Skeletal muscle satellite cell (primary cell): ENCODE results near the gene XPR1. TPM values are rescaled to one million over a fixed set of nuclear protein-coding genes. Genes with fewer than 3 reads are reported as not detected.

Source experiments
- H3K27me3 ChIP-seq: 2 replicates; pipeline ENCODE4 v1.7.0; 2013; ENCODE audit warnings: low read length; ENCODE audit not compliant: control insufficient read depth, insufficient read depth
- H3K36me3 ChIP-seq: 2 replicates; pipeline ENCODE4 v1.7.0; 2013; ENCODE audit warnings: mild to moderate bottlenecking, control low read depth, low read length; ENCODE audit not compliant: insufficient read depth
- H3K4me1 ChIP-seq: 2 replicates; pipeline ENCODE4 v1.7.0; 2013; ENCODE audit warnings: low read length; ENCODE audit not compliant: control insufficient read depth, insufficient read depth
- H3K4me2 ChIP-seq: 2 replicates; pipeline ENCODE4 v1.7.0; 2013; ENCODE audit warnings: mild to moderate bottlenecking, low read length
- H3K4me3 ChIP-seq: 2 replicates; pipeline ENCODE4 v1.7.0; 2013; ENCODE audit warnings: low read length
- H3K9ac ChIP-seq: 2 replicates; pipeline ENCODE4 v1.7.0; 2013; ENCODE audit warnings: mild to moderate bottlenecking, low read depth, low read length, moderate library complexity
- H3K9me3 ChIP-seq: replicated peaks from 2 replicates; pipeline ENCODE4 v1.7.0; 2013; ENCODE audit warnings: mild to moderate bottlenecking, control low read depth, low read length
- total RNA-seq: library from RNA; depleted of rRNA; stranded (reverse); fragments of >200 nt; gene quantifications from 2 replicates; pipeline ENCODE4 v1.2.3, GENCODE V29; 2012; rRNA removed

XPR1 gene
- 17.0 and 24.8 TPM in 2 replicates for total RNA-seq

DNA sequence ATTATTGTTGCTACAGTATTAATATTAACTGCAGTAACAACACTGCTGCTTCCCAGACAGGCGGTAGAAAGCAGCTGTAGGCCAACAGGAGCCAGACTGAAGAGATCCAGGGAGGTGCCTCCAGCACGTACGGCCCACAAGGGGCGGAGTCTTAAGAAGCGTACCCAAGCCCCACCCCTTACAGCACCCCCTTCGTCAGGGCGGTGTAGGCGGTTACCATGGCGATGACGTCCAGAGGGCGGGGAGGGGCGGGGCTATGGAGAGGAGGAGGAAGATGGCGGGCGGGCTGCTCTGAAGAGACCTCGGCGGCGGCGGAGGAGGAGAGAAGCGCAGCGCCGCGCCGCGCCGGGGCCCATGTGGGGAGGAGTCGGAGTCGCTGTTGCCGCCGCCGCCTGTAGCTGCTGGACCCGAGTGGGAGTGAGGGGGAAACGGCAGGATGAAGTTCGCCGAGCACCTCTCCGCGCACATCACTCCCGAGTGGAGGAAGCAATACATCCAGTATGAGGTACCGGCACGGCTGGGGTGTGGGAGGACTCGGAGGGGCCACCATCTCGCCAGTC is at the start of gene XPR1:
Gene XPR1, plus strand, starts transcription at position 257 of the 560 bp plus-strand sequence. Its CDS starts 180 bp downstream, at position 437.
- peaks cover 2% of the 10 kb centered on the region for H3K27me3 ChIP-seq
- peak within 1 kb of the TSS; percentile 84 for H3K4me2 ChIP-seq
- H3K4me1 ChIP-seq, result peaks cover 12% of the 10 kb centered on the region
- peak within 1 kb of the TSS; percentile 99 for H3K4me3 ChIP-seq
- H3K9ac ChIP-seq, result peak within 1 kb of the TSS; percentile 90
- no peaks in the 10 kb centered on the region for H3K9me3 ChIP-seq
- H3K36me3 ChIP-seq, result no peaks in the 10 kb centered on the region

- Histone ChIP-seq H3K4me2 (no peak overlapping the region), H3K36me3 (no peaks in the 10 kb centered on the region), H3K27me3 (no peaks in the 10 kb centered on the region), H3K9ac (no peak overlapping the region), H3K4me1 (peaks cover 35% of the 10 kb centered on the region), H3K9me3 (no peaks in the 10 kb centered on the region), H3K4me3 (no peak overlapping the region)
These were observed 47.0 kb upstream of the XPR1 start for GRCh38 chr1:180584869-180585268.

DNA sequence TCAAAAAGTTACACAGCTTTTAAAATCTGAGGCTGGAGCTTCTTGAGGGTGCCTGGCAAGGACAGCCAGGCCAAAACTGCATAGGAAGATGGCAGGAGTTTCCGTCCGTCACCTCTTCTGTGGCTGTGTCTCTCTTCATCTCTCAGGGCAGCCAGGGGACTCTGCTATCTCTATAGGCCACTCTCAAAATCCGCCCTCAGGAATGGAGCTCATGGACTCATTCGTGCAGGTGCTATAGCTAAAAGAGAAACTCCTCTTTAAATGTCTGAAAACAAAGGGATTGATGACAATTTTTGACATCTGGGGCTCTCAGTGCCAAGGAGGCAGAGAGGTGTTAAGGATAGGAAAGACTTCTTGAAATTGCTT is 45.8 kb upstream of the XPR1 start:
- no peak overlapping the region for H3K4me3 ChIP-seq
- no peaks in the 10 kb centered on the region for H3K27me3 ChIP-seq
- no peak overlapping the region for H3K4me2 ChIP-seq
- no peak overlapping the region for H3K9ac ChIP-seq
- no peaks in the 10 kb centered on the region for H3K9me3 ChIP-seq
- H3K36me3 ChIP-seq, result no peaks in the 10 kb centered on the region
- H3K4me1 ChIP-seq, result peaks cover 28% of the 10 kb centered on the region

GRCh38 chr1:180586671-180587155 is 45.1 kb upstream of the XPR1 start:
- Histone ChIP-seq H3K27me3 (no peaks in the 10 kb centered on the region), H3K9ac (no peak overlapping the region), H3K4me1 (peaks cover 25% of the 10 kb centered on the region), H3K36me3 (no peaks in the 10 kb centered on the region), H3K4me3 (no peak overlapping the region), H3K4me2 (no peak overlapping the region), H3K9me3 (no peaks in the 10 kb centered on the region)

DNA sequence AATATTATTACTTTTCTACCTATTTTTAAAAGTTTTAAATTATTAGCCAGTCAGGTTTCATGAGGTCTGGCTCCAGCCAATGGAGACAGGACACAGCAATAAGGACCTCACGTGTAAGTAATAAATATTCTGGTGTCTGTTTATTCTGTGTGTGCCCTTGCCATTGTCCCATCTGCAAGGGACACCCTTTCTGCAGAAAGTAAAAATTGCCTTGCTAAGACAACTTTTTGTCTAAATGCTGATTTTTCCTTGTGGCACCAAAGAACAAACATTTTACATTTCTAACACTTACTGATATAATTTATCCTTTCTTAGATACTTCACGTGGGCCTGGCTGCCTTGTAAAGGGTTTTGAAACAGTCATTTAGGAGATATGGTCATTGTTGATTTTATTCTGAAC is 43.7 kb upstream of the XPR1 start:
- Histone ChIP-seq H3K4me3 (no peak overlapping the region), H3K4me1 (peaks cover 25% of the 10 kb centered on the region), H3K27me3 (no peaks in the 10 kb centered on the region), H3K4me2 (no peak overlapping the region), H3K9ac (no peak overlapping the region), H3K9me3 (no peaks in the 10 kb centered on the region), H3K36me3 (no peaks in the 10 kb centered on the region)

GRCh38 chr1:180590889-180591288 is 40.9 kb upstream of the XPR1 start:
- Histone ChIP-seq H3K9me3 (no peaks in the 10 kb centered on the region), H3K4me3 (no peak overlapping the region), H3K27me3 (no peaks in the 10 kb centered on the region), H3K4me2 (no peak overlapping the region), H3K9ac (no peak overlapping the region), H3K4me1 (peaks cover 15% of the 10 kb centered on the region), H3K36me3 (no peaks in the 10 kb centered on the region)

DNA sequence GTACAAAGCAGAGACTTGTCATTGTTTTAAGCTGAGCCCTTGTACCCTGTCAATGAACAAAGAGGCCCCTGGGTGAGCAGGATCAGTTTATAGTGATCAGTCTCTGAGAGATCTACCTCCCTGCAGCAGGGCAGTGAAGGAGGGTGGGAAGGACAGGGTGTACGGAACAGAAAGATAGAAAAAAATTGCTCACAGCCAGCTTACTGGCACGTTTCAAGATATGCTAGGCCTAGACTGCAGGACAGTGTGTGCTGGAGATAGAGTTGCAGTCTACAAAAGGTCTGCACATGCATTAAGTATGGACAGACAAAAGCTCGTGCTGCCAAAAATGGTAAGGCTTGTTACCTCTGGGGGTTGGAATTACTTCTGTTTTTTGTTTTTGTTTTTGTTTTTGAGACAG is 38.4 kb upstream of the XPR1 start:
- H3K9ac ChIP-seq, result no peak overlapping the region
- no peaks in the 10 kb centered on the region for H3K4me1 ChIP-seq
- no peak overlapping the region for H3K4me2 ChIP-seq
- H3K4me3 ChIP-seq, result no peak overlapping the region
- H3K9me3 ChIP-seq, result no peaks in the 10 kb centered on the region
- H3K27me3 ChIP-seq, result no peaks in the 10 kb centered on the region
- no peaks in the 10 kb centered on the region for H3K36me3 ChIP-seq

GRCh38 chr1:180594723-180595122 is 37.1 kb upstream of the XPR1 start:
- Histone ChIP-seq H3K9me3 (no peaks in the 10 kb centered on the region), H3K27me3 (no peaks in the 10 kb centered on the region), H3K4me1 (no peaks in the 10 kb centered on the region), H3K36me3 (no peaks in the 10 kb centered on the region), H3K4me3 (no peak overlapping the region), H3K4me2 (no peak overlapping the region), H3K9ac (no peak overlapping the region)

DNA sequence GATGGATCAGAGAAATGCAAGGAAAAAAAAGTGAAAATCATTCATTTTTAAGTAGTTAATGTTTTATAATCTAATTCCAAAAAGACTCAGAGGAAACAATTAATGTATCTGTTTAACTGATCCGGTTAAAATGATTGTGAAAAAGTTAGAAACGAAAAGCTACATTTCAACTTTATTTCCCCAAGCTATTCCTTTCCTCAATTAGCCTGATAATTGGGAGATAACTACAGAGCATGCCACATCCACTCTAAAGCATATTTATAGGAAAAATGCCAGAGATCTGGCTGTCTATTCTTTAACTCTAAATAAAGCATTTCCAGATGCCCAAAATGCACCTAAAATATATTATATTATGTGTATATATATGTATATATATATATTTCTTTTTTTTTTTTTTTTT is 35.9 kb upstream of the XPR1 start:
- no peak overlapping the region for H3K4me2 ChIP-seq
- no peaks in the 10 kb centered on the region for H3K36me3 ChIP-seq
- no peaks in the 10 kb centered on the region for H3K27me3 ChIP-seq
- H3K9ac ChIP-seq, result no peak overlapping the region
- no peak overlapping the region for H3K4me3 ChIP-seq
- H3K4me1 ChIP-seq, result no peaks in the 10 kb centered on the region
- H3K9me3 ChIP-seq, result no peaks in the 10 kb centered on the region

DNA sequence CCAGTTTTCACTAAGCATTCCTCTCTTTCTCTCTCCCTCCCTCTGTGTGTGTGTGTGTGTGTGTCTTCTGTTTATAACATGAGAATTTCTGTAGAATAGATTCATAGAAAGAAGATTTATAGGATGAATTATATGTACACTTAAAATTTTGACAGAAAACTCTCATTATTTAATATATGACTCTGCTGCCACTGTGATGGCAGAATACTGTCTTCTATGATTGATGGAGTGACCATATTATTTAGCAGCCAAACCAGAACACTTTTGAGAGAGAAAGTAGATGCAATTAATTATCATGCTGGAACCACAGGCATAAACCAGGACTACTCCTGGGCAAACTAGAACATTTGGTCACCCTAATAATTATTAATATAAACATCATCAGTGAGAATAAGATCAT is 34.3 kb upstream of the XPR1 start:
- no peak overlapping the region for H3K9ac ChIP-seq
- H3K4me2 ChIP-seq, result no peak overlapping the region
- no peaks in the 10 kb centered on the region for H3K36me3 ChIP-seq
- H3K4me3 ChIP-seq, result no peak overlapping the region
- H3K27me3 ChIP-seq, result no peaks in the 10 kb centered on the region
- H3K4me1 ChIP-seq, result no peaks in the 10 kb centered on the region
- H3K9me3 ChIP-seq, result no peaks in the 10 kb centered on the region

DNA sequence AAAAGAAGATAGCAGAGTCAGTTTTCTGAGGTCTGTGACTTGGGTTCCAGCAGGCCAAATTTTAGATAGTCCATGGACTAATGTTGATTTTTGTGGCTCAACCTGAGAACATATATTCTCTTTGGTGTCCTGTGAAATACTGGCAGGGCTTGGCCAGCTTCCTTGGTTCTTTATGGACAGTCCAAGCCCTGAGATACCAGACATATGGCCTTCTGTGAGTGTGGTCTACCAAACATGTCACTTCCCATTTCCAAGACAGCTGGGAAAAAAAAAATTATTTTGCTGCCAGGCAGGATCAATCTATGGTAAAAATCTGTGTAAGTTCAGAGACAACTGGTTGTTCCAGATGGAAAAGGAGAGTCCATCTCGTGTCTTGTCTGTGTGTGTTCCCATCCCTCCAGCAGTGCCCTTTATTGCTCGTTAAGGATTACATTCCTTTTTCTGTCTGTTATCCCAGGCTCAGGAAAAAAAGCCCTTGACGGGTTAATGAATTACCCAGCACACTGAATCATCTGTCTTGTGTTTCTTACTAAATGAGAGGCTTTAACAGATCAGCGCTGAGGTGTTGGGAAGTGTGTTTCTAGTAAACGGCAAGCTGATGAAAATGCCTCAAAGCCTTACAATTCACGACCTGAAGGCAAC is 33.4 kb upstream of the XPR1 start:
- H3K36me3 ChIP-seq, result no peaks in the 10 kb centered on the region
- H3K9me3 ChIP-seq, result no peaks in the 10 kb centered on the region
- H3K9ac ChIP-seq, result no peak overlapping the region
- no peaks in the 10 kb centered on the region for H3K4me1 ChIP-seq
- H3K27me3 ChIP-seq, result no peaks in the 10 kb centered on the region
- no peak overlapping the region for H3K4me3 ChIP-seq
- no peak overlapping the region for H3K4me2 ChIP-seq

GRCh38 chr1:180600343-180600742 is 31.5 kb upstream of the XPR1 start:
- Histone ChIP-seq H3K4me3 (no peak overlapping the region), H3K9ac (no peak overlapping the region), H3K36me3 (no peaks in the 10 kb centered on the region)

More at GRCh38 chr1:180600343-180600742, 31.5 kb upstream of the XPR1 start:
- Histone ChIP-seq H3K4me1 (no peaks in the 10 kb centered on the region), H3K9me3 (no peaks in the 10 kb centered on the region), H3K4me2 (no peak overlapping the region), H3K27me3 (no peaks in the 10 kb centered on the region)
